Right lobe of liver (tissue), 4 donors: ENCODE data around the gene SENP6.

Source experiments
- POLR2A ChIP-seq: fragments of 450-650 bp; IDR thresholded peaks from one replicate; pipeline ENCODE4 v1.6.1; 2017; ENCODE audit warnings: antibody characterized with exemption, mild to moderate bottlenecking
- TF ChIP-seq, protein P1 (sequence below), 4 donors: fragments of 200-600 bp in 3 of 4; fragments of 450-650 bp in 1 of 4; IDR thresholded peaks; one replicate each; pipeline versions ENCODE4 v1.5.1 to v1.8.0; 2016 to 2022; ENCODE audit warnings: antibody characterized with exemption in 4 of 4, mild to moderate bottlenecking in 2 of 4
- donor health status: DM: no; HTN: no; CAD: no.
- donor health status: DM: no; HTN: no; CAD: no.
- donor health status: DM: no; HTN: yes; CAD: no.

DNA sequence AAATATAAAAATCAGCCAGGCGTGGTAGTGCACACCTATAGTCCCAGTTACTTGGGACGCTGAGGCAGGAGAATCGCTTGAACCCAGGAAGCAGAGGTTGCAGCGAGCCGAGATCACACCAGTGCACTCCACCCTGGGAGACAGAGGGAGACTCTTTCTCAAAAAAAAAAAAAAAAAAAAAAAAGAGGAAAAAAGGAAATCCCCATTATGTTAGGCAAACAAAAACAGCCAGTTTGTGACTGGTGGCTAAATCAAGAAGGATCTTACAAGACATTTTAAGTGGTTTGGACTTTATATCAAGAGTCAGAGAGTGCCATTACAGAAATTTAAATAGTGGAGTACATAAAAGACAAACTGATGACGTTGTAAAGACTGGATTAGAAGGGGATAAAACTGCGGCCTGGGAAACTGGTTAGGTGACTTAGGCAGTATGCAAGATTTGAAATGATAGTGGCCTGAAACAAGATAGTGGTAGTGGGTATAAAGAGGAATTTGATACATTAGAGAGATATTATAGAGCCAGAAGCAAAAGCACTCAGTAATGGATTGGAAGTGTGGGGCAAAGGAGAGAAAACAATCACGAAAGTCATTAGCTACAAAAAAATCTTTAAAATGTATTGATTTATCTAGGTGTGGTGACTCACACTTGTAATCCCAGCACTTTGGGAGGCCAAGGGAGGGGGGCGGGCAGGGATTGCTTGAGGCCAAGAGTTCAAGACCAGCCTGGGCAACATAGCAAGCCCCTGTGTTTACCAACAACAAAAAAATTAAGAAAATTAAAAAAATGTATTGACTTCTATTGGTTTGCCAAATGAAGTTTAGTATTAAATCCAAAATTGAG is 145.7 kb downstream of the SENP6 start:
- TF ChIP-seq, protein P1, sequence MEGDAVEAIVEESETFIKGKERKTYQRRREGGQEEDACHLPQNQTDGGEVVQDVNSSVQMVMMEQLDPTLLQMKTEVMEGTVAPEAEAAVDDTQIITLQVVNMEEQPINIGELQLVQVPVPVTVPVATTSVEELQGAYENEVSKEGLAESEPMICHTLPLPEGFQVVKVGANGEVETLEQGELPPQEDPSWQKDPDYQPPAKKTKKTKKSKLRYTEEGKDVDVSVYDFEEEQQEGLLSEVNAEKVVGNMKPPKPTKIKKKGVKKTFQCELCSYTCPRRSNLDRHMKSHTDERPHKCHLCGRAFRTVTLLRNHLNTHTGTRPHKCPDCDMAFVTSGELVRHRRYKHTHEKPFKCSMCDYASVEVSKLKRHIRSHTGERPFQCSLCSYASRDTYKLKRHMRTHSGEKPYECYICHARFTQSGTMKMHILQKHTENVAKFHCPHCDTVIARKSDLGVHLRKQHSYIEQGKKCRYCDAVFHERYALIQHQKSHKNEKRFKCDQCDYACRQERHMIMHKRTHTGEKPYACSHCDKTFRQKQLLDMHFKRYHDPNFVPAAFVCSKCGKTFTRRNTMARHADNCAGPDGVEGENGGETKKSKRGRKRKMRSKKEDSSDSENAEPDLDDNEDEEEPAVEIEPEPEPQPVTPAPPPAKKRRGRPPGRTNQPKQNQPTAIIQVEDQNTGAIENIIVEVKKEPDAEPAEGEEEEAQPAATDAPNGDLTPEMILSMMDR (IDR thresholded peaks at IDR 0.05) = no peak
- no peak for TF ChIP-seq POLR2A
